ENCODE results near the gene GTF2H2C.
"Not testable (repeated sequence)": the region's sequence is repeated elsewhere in the genome, so short reads cannot be mapped to it uniquely, and the experiment has no call there.

GTF2H2C gene

DNA sequence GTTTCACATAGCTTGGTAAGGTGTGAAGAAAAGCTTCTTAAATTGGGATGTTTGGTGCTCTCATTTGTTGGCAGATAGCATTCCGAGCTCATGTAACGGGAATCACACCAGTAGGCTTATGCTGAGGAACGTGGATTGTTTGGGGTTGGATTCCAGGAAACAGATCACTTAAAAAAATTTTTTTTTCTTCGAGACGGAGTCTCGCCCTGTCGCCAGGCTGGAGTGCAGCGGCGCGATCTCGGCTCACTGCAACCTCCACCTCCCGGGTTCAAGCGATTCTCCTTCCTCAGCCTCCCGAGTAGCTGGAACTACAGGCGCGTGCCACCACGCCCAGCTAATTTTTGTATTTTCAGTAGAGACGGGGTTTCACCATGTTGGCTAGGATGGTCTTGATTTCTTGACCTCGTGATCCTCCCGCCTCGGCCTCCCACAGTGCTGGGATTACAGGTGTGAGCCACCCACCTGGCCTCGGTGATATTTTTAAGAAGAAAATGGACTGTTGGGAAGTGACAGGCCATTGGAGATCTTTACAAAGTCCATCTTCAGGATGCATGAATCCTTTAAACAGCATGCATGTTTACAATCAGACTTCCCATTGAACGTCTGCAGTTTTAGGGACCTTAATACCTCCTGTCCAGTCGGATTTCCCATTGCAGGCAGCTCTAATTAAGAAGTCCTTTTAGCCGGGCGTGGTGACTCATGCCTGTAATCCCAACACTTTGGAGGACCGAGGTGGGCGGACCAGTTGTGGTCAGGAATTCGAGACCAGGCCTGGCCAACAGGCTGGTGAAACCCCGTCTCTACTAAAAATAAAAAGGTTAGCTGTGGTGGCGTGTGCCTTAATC lies 818 bp downstream of the GTF2H2C start:
- in situ Hi-C loops (cut with HindIII; ENCODE audit: low sequenced_read_pairs) = not testable (repeated sequence)

- in situ Hi-C loops (cut with HindIII; ENCODE audit: low sequenced_read_pairs) = not testable (repeated sequence)
These were observed 6.2 kb downstream of the GTF2H2C start for GRCh38 chr5:69566172-69566571.

- in situ Hi-C loops (cut with HindIII; ENCODE audit: low sequenced_read_pairs) = not testable (repeated sequence)
These were observed 8.1 kb downstream of the GTF2H2C start for GRCh38 chr5:69568072-69568471.

- in situ Hi-C loops (cut with HindIII; ENCODE audit: low sequenced_read_pairs) = not testable (repeated sequence)
These were observed 23.4 kb downstream of the GTF2H2C start for GRCh38 chr5:69583356-69583755.

GRCh38 chr5:69596114-69596840 lies 36.3 kb downstream of the GTF2H2C start:
- in situ Hi-C loops (cut with HindIII; ENCODE audit: low sequenced_read_pairs) = not testable (repeated sequence)

DNA sequence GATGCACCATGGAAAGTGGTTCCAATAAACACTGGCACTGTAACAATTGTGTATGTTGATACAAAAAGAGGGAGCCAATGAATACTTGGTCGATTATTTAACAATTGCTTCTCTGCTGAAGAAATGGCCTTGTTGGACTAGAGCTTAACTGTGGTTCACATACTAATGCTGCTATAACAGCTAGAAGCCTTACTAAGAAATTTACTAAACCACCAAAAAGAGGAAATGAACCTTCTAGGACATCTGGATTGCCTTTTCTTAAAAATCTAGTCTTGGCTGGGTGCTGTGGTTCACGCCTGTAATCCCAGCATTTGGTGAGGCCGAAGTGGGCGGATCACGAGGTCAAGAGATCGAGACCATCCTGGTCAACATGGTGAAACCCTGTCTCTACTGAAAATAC lies 42.0 kb downstream of the GTF2H2C start:
- in situ Hi-C loops (cut with HindIII; ENCODE audit: low sequenced_read_pairs) = not testable (repeated sequence)

DNA sequence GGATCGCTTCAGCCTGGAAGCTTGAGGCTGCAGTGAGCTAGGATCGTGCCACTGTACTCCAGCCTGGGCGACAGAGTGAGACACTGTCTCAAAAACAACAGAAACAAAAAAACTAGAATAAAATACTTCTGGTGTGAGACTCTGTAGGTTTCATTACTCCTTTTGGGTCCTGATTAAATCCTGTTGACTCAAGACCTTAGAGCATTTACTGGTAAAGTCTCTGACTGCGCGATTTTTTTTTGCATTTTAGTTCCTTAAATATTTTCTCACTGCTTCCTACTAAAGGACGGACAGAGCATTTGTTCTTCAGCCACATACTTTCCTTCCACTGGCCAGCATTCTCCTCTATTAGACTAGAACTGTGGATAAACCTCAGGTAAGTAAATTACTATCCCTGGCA lies 46.8 kb downstream of the GTF2H2C start:
- in situ Hi-C loops (cut with HindIII; ENCODE audit: low sequenced_read_pairs) = not testable (repeated sequence)

DNA sequence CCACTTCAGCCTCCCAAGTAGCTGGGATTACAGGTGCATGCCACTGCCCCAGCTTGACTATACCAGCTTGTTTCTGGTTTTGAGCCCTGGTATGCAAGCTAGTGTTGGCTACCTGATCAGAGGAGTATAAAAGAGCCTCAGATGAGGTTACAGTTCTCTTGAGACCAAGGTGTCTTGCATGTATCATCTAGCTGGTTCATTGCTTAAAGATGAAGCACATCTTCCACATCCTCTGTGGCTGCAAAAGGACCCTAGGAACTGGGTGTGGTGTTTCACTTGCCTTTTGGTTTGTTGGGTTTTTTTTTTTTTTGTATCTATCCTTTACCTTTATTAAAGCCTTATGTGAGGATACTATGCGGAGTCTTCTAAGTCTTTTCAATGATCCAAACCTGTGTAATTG lies 47.8 kb downstream of the GTF2H2C start:
- in situ Hi-C loops (cut with HindIII; ENCODE audit: low sequenced_read_pairs) = not testable (repeated sequence)

DNA sequence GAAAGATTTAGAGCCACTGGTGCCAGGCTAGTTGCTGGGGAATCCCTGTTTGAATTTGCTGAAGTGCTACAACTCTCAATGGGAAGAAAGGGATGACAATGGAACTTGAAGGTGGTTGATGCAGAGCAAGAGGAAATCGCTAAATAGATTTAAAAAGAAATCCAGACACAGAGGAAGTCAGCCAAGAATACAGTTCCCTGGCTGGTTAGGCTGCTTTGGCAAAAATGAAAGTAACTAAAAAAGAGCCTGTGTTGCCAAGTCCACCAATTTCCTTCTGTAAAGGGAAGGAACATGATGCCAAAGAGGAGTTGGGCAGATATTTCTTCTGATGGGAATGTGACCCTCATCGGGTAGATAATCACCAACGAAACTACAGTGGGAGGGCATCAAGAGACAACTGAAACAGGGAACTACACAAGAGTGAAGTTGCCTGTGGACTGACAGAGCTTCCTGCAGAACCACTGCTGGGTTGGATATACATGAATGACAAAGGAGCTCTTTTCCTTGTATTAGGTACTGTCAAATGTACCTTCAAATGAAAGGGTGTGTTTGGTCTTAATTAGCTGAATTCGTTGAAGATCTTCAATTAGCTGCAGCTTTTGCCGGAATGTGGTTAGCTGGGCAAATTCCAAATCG lies 49.0 kb downstream of the GTF2H2C start:
- in situ Hi-C loops (cut with HindIII; ENCODE audit: low sequenced_read_pairs) = not testable (repeated sequence)

DNA sequence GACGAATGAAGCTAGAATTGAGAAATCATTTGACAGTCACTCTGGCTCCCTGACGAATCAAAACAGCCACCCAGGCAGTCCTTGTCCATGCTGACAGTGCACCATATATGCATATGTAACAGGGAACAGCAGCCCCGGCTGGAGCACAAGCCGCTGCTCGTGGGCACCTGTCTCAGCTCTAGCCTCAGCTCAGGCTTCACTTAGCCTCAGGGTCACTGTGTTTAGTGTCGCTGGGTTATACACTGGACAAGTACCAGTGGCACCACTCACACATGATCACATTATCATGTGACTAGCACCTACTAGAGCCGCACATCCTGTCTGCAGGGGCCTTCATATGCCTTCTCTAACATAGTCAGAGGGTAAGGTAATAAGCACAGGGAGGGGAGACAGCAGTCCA lies 54.9 kb downstream of the GTF2H2C start:
- in situ Hi-C loops (cut with HindIII; ENCODE audit: low sequenced_read_pairs) = not testable (repeated sequence)

- in situ Hi-C loops (cut with HindIII; ENCODE audit: low sequenced_read_pairs) = not testable (repeated sequence)
These were observed 71.9 kb downstream of the GTF2H2C start for GRCh38 chr5:69631879-69632278.

All from endothelial cell of hepatic sinusoid (primary cell).